HG02884 (cell line): Measurements from ENCODE around the gene STON1.
"Not testable (repeated sequence)": the region's sequence is repeated elsewhere in the genome, so short reads cannot be mapped to it uniquely, and the experiment has no call there.

Source experiments
- ATAC-seq: cut with Tn5 transposase; IDR thresholded peaks from one replicate; pipeline ENCODE4 v1.9.1; 2021; ENCODE audit warnings: mild to moderate bottlenecking, moderate library complexity; ENCODE audit not compliant: unreplicated experiment

STON1 gene, protein sequence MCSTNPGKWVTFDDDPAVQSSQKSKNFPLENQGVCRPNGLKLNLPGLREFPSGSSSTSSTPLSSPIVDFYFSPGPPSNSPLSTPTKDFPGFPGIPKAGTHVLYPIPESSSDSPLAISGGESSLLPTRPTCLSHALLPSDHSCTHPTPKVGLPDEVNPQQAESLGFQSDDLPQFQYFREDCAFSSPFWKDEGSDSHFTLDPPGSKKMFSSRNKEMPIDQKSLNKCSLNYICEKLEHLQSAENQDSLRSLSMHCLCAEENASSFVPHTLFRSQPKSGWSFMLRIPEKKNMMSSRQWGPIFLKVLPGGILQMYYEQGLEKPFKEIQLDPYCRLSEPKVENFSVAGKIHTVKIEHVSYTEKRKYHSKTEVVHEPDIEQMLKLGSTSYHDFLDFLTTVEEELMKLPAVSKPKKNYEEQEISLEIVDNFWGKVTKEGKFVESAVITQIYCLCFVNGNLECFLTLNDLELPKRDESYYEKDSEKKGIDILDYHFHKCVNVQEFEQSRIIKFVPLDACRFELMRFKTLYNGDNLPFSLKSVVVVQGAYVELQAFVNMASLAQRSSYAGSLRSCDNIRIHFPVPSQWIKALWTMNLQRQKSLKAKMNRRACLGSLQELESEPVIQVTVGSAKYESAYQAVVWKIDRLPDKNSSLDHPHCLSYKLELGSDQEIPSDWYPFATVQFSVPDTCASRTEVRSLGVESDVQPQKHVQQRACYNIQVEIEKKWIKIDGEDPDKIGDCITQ

DNA sequence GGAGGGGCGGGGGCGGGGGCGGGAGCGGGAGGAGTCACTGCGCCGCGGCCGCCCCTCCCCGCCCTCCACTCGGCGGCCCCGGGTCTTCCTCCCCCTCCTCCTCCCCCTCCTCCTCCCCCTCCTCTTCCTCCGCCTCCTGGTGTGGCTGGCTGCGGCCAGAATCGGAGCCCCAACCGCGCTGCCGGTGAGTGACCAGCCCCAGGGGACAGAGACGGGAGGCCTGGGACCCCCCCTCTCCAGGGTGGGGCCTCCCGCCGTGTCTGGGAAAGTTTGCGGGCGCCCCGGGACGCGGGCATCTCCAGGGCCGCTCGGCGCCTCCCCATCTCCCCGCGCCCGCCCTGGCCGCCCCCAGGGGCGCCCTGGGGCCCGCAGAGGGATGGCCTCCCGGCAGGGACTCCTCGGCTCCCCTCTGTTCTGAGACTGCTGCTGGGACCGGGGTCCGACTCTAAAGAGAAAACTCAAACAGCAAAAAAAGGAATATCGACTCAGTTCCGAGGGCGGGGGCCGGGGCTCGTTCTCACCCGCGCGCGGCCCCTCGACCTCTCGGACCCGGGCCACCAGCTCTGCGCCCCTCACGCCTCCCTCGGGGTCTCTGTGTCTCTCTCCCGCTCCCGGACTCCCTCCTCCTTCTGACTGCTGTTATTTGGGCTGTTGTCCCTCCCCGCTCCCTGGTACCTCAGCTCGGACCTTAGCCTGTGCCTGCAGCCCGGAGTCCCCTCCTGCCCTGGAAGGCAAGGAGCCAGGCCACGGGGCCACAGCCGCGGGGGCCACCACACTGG lies at the start of gene STON1:
Gene STON1, plus strand, starts transcription at position 122 of the 779 bp plus-strand sequence. CDS start 50,480 bp downstream, outside the sequence.
- ATAC-seq = no peak

- ATAC-seq = no peak
Measured at GRCh38 chr2:48480526-48480925, 49.4 kb upstream of the STON1 start.

DNA sequence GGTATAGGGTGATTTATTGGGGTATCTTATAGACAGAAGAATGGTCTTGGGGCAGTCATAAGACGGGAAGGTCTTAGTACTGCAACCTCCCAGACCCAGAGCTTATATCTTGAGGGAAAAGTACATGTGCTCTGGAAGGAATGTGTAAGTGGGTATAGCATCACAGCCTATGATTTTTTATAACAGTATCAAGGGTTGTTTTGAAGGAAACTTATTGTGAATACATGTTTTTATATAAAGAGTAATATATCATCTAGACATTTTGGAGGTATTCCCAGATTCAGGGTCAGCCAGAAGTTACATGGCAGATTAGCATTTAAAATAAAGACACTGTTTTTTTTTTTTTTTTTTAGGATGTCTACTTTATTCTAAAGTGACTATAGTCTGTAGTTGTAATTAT lies 47.6 kb upstream of the STON1 start:
- ATAC-seq = no peak

DNA sequence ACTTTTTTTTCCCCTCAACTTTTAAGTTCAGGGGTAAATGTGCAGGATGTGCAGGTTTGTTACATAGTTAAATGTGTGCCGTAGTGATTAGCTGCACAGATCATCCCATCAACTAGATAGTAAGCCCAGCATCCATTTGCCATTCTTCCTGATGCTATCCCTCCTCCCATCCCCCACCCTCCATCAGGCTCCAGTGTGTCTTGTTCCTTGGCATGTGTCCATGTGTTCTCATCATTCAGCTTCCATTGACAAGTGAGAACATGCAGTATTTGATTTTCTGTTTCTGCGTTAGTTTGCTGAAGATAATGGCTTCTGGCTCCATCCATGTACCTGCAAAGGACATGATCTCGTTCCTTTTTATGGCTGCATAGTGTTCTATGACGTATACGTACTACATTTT lies 47.2 kb upstream of the STON1 start:
- no peak for ATAC-seq

DNA sequence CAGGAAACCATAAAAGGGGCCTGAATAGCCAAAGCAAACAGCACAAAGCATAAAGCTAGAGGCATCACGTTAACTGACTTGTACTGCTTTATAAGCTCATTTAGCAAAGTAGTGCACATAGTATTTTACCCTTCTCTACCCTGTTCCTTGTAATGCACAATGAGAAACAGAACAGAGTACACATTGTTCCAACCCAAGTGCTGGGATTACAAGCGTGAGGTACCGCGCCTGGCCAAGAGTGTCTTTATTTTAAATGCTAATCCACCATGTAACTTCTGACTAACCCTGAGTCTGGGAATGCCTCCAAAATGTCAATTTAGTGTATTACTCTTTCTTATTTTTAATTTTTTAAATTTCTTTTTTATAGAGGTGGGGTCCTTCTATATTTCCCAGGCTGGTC lies 46.4 kb upstream of the STON1 start:
- no peak for ATAC-seq

- no peak for ATAC-seq
Measured at GRCh38 chr2:48483916-48484315, 46.0 kb upstream of the STON1 start.

GRCh38 chr2:48488545-48488944 lies 41.4 kb upstream of the STON1 start:
- ATAC-seq = no peak

GRCh38 chr2:48496849-48497248 lies 33.1 kb upstream of the STON1 start:
- ATAC-seq = no peak

DNA sequence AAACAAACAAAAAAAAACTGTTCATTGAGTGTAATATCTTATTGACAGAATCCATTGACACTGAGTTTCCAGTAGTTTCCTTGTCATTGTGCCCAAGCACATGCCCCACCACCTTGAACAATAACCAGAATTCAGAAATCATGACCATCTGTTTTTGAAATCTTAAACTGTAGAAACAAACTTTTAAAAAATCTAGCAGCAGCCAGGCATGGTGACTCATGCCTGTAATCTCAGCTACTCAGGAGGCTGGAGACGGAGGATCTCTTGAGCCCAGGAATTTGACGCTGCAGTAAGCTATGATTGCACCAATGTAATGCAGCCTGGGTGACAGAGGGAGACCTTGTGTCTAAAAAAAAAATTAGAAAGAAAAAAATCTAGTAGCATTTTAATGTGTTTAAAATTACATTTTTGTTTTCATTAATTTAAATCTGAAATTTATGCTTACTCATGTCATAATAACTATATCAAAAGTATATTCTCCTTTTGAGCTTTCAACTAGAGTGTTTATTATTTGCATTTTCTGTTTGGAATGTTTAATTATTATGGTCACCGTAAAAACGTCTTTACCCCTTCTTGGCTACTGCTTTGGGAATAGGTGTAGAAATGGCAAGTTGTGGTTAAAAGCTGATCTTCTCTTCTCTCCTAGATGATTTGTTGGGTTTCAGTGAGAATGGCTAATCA lies 25.2 kb upstream of the STON1 start:
- no peak for ATAC-seq

DNA sequence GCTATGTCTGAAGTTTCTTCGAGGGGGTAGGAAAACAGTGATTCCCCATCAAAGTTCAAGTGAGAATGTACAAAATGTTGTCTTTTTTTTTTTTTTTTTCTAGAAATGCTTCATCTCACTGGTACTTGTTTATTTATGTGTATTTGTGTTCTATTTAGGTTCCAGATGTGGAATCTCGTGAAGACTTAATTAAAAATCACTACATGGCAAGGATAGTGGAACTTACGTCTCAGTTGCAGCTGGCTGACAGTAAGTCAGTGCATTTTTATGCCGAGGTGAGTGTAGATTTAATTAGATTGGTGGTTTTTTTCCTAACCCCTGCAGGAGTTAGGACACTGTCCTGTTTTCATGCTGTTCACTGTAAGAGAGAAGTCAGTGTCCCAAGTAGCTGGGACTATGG lies 22.8 kb upstream of the STON1 start:
- ATAC-seq = no peak

DNA sequence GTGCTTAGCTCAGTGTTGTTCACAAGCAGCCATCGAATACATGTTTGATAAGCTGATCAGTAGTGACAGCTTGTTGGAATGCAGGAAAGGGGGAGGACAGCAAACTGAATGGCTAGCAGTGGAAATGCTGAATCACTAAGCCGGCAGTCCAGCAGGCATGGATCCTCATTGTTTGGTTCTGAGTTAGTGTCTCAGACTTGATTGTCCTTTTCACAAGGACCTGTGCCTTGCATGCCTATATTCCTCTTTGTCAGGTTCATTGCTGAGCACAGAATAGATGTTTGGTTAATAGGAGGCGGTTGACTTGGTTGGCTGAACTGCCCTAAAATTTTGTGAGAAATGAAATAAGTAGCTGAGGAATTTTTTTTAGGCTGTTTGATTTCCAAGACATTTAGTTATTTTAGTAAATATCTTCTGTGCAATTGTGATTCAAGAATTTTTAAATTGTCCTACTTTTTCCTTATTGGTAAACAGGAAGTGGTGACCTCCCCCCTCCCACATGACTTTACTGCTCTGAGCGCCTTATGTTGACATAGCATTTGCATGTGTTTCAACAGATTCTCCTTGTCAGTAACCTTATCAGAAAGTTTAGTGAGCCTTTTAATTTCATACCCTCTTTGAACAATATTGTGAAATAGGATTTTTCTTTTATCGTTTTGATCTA lies 21.4 kb upstream of the STON1 start:
- ATAC-seq = no peak

DNA sequence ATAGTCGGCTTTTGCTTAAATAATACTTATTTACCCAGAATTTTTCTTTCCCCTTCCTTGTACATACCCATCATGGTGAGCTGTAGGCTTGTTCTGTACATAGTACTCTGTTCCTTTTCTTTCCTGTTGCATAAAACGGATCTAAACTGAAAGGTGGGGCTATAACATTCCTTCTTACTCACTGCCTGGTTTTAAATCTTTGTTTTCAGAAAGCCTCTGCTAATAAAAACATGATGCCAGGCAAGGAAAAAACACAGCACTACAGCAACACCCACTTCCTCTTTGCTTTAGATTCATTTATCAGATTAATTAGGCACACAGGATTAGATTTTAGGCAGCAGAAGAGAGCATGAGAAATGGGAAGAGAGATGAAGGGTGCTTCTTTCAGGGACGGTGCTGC lies 19.6 kb upstream of the STON1 start:
- ATAC-seq = no peak

GRCh38 chr2:48511849-48512470 lies 18.0 kb upstream of the STON1 start:
- ATAC-seq = no peak

- no peak for ATAC-seq
Measured at GRCh38 chr2:48512571-48512970, 17.4 kb upstream of the STON1 start.

GRCh38 chr2:48514348-48515003 lies 15.5 kb upstream of the STON1 start:
- ATAC-seq = no peak

GRCh38 chr2:48515513-48515985 lies 14.4 kb upstream of the STON1 start:
- no peak for ATAC-seq

DNA sequence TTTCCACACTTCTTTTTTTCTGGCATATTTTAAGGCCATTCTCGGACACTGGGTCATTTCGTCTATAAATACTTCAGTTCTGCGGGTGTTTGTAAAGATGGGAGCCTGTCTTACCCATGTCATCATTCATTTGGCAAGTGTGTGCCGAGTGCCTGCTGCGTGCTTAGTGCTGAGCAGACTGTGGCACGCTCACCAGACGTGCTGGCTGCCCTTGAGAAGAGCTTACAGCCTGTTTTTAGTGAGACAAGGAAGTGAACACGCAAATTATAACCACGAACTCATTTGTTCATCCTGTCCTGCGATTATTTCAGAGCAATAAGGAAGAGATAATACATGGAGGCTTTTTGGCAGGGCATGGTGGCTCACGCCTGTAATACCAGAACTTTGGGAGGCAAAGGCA lies 10.4 kb upstream of the STON1 start:
- no peak for ATAC-seq

DNA sequence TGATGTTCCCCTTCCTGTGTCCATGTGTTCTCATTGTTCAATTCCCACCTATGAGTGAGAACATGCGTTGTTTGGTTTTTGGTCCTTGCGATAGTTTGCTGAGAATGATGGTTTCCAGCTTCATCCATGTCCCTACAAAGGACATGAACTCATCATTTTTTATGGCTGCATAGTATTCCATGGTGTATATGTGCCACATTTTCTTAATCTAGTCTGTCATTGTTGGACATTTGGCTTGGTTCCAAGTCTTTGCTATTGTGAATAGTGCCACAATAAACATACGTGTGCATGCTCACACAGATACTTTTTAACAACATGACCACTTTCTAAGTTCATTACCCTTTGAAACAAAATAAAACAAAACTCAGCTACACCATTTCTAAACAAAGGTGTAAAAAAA lies 5.2 kb upstream of the STON1 start:
- ATAC-seq = not testable (repeated sequence)

DNA sequence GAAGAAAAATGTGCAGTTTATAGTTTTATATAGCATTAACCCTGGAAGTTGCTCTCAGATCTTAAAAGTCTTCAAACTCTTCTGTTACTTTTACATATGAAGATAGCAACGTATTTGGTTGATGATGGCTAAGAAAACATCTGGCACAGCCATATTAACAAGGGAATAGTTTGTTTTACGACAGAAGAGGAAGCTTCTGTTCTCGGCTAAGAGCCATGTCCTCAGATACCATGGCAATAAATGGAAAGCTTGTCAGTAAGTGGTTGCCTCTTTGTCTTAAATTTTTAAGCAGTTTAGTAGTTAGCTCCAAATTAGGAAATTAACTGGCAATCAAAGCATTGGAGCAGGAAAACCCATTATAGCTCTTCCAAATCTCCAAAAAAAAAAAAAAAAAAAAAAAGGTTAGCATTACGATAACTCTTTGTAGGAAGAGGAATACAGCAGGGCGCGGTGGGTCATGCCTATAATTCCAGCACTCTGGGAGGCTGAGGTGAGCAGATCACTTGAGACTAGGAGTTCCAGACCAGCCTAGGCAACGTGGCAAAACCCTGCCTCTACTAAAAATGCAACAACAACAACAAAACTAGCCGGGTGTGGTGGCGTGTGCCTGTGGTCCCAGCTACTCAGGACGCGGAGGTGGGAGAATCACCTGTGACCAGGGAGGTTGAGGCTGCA lies 4.5 kb upstream of the STON1 start:
- ATAC-seq = no peak
